Kidney capillary endothelial cell (primary cell): ENCODE data around the gene HGD.
A peak's percentile ranks its signal among the peaks of the same experiment; 100 is the strongest.
"Not testable (repeated sequence)": the region's sequence is repeated elsewhere in the genome, so short reads cannot be mapped to it uniquely, and the experiment has no call there.

Experiments
- DNase-seq: peaks from one replicate; pipeline ENCODE4 v3.0.0-alpha.2; 2018; ENCODE audit warnings: low spot score

HGD gene

DNA sequence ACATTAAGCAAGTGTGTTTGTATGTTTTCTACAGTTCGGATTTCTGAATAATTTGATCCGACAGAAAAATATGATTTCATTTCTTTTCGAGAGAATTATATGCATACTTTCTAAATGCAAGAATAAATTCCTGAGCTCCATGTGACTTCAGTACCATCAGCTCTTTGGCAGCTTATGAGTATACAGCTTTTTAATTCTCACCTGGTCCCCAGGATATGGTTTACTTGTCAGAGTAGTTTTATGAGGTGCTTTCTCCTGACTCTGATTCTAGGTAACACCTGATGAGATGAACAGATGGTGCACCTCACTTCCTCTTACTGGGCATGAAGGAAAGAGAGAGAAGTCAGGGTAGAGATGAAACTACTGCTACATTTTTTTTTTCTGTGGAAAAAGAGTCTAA, 3.1 kb downstream of the HGD start:
- DNase-seq, result no peak

DNA sequence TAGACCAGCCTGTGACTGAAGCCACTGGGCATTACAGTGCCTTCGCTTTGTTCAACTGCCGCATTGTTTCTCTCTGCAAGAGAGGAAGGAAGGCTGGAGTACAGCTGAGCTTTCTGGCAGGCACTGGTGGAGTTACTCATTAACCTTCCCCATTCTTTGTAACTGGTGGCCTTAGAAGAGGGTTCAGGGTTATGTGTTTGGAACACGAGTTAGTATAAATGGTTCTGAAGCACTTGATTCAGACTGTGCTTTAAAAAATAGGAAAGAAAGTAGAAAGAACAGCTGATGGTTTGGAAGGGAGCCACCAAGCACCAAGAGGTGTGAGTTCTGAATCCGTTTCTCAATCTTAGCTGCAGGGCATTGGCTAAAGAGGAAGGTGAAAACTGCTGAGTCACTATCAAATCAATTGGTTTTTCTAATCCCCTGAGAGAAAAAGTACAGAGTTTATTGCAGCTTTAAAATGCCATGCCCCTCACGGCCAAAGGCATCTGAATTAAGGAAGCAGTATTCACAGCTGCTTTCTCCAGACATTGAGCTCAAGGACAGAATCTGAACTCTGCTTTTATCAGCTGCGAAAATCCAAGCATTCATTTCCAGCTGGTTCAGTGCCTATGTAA, 3.6 kb downstream of the HGD start:
- peak; percentile 60 for DNase-seq

DNA sequence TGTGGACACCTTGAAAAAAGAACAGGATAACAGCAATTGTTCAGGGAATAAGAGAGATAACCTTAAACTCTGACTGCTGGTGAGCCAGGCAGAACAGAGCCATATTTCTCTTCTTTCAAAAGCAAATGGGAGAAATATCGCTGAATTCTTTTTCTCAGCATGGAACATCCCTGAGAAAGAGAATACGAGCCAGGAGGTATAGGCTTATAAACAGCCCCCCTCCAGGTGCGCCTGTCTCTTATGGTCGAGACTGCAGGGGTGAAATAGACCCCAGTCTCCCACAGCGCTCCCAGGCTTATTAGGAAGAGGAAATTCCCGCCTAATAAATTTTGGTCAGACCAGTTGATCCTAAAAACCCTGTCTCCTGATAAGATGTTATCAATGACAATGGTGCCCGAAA, 4.8 kb downstream of the HGD start:
- DNase-seq, result not testable (repeated sequence)

DNA sequence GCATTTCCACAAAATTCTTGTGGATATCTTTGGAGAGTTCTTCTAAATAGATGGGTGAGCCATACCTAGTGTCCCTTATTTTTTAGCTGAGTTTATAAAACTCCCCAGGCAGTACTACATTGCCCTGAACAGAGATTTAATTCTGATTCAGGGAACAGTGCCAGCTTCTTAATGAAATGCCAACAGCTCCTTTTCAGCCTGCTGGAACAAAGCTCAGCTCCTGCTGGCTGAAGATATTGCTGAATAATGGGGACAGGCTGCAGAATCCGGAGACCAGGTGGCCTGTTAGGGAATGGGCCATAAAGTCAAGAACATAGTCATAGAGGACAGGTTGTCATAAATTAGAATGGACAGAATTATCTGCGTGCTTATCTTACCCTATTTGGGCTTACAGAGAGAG, 8.9 kb downstream of the HGD start:
- DNase-seq, result no peak

DNA sequence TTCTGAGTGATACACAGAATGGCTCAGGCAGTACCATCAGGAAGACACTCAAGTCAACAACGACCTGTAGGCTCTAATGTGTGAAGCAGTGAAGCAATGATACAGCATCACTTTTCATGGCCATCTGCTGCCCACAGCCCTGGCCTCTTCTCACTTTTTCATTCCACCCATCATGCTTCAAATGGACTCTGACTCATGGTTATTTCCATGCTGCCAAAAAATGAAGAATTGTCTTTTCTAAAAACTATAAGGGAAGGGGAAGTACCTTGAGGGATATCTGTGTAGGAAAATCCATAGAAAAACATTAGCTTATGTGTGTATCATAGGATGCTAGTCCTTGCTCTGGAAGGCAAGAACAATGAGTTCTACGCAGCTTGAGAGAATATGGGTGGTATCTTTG, 11.5 kb downstream of the HGD start:
- no peak for DNase-seq

DNA sequence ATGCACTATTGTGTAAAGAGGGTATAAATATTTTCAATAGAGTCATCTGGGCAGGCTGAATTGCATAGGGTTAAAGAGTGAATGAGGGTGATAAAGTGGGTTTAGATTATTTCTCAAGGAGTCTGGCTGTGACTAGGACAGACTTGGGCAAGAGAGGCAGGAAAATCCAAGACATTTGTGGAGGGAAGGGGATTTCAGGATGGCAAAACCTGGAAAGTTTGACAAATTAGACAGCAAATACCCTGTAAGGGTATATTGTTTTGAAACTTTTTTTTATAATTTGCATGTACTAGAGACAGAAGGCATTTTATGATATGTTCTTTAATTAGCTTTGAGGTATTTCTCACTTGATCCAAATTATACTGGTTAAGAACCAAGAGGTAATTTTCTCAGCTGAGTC, 17.1 kb downstream of the HGD start:
- DNase-seq, result no peak

DNA sequence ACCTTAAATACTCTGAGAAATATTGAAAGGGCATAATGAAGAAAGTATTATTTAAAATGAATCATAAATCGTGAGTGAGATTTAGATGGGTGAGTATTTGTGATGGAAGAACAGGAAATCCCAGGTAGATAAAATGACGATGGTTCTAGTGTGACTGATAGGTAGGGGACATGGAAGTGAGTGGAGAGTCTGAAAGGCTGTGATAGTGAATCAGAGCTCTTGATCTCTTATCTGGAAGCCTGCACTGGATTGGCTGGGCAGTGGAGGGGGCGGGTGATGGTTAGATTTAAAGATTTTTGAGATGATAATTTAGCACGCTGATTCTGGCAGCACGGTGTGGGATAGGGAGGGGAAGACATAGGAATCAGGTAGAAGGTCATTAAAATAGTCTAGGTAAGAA, 20.1 kb downstream of the HGD start:
- no peak for DNase-seq

DNA sequence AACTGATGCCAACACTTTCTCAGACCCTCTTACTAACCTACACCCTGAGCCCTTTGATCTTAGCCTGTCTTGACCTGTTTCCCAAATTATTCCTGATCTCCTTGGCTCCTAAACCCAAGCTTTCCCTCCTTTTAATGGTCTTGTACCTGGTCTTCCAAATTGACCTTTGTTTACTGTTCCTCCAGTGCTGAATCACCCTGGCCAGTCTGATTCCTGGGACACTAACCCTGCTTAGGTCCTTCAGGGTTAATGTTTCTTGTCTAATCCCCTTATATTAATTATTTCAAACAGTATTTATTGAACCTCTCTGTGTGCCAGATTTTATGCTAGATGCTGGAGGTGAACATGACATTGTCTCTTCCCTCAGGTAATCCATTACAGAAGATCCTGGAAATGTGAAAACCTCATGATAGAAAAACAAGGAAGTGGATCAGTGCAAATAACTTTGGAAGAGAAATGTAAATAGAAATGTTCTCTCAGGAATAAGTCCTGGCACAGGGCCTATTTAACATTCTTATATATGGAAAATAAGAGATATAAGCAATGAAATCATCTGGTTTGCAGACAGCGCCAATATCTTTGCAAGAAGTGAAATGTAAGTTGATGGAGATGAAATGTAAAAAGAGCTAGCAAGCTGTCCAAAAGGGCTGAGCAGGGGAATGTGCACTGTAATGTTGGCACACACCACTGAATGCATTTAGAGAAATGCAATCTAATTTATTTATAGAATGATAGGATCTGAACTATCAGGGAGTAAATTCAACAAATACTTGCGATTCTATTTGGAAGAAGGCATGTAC, 20.7 kb downstream of the HGD start:
- no peak for DNase-seq

DNA sequence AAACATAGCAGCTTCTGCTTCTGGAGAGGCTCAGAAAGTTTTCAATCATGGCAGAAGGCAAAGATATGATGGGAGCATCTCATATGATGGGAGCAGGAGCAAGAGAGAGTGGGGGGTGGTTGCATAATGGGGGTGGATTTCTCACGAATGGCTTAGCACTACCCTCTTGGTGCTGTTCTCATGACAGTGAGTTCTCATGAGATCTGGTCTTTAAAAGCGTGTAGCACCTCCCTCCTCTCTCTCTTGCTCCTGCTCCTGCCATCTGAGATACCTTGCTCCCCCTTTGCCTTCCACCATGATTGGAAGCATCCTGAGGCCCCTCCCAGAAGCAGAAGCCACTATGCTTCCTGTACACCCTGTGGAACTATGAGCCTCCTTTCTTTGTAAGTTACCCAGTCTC, 22.2 kb downstream of the HGD start:
- DNase-seq, result no peak

DNA sequence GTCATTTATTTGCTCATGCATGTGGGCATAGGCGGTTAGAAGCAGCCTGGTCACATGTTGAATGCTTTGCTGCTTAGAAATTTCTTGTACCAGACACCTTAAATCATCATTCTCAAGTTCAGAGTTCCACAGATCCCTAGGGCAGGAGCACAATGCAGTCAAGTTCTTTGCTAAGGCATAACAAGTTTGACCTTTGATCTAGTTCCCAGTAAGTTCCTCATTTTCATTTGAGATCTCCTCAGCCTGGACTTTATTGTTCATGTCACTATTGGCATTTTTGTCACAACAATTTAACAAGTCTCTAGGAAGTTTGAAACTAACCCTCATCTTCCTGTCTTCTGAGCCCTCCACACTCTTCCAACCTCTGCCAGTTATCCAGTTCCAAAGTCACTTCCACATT, 22.8 kb downstream of the HGD start:
- no peak for DNase-seq

DNA sequence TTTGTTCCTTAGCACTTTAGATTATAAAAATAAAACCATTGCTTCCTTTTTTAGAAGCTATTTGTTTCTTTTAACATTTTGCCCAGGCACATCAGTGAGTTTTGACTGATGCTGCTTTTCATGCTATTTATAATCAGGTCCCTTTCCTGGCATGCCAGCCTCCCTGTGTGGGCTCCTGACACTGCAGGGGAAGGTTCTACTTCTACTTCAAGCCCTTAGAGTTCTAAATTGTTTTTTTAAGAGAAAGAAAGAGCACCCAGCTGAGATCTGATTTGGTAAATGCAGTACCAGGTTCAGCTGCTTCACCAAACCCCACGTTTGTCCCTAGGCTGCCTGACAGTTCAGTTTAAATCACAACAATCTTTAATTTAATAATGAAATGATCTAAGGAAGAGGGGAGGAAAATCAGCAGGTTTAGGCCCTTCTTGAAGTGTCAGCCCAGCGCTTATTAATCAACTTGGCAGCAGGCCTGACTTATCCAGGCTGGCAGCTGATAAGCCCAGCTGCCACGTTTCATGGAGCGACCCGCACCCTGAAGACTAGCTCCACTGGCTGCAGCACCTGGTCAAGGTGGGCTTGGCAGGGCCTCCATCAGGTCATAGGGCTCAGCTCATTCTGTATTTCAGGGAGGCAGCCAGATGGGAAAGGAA, 29.0 kb downstream of the HGD start:
- DNase-seq, result no peak

DNA sequence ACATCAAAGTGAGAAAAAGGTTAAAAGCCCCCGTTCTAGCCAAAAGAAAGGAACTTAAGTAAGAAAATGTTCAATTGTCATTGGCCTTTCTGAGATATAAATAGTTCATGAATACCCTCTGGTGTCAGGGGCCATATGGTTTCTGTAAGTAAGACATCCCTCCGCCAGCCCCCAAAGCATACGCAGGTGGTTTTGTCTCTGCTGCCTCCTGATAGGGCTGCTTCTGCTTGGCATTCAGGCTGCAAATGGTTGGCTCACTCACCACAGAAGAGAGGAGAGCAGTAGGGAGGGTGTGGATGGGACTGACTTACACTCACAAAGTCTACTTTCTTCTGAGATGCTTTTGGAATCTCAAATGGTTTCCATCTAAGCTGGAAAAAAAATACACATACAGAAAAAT, 29.8 kb downstream of the HGD start:
- no peak for DNase-seq

DNA sequence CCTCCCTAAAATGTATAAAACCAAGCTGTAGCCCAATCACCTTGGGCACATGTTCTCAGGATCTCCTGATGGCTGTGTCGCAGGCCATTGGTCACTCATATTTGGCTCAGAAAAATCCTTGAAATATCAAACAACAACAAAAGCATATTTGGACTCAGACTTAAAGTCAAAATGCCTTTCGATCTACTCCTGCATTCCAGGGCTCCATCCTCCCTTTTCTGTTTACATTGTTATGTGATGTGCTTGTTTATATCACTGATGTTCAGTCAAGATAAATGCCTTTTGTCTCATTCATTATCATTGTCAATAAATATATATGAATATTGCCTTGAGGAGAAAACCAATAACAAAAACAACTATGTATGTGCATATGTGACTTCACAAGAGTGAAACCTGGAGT, 31.7 kb downstream of the HGD start:
- DNase-seq, result no peak

DNA sequence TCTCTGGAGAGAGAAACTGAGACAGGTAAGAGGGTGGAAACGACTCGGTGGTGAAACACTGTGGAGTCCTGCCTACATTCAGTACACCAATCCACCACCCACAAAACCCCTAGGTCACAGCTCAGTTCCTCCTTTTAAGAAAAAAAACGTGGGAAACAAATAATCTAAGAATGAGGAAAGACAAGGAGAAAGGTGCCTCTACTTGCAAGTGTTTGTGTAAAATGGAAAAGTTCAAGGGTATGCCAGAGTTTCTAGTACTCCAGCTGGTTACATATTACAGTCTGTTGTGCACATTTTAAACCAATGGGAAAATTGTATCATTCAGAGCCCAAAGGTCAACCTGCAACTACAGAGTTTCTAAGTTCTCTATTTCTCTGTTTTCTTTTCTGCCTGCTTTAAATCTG, 32.2 kb downstream of the HGD start:
- DNase-seq, result no peak

DNA sequence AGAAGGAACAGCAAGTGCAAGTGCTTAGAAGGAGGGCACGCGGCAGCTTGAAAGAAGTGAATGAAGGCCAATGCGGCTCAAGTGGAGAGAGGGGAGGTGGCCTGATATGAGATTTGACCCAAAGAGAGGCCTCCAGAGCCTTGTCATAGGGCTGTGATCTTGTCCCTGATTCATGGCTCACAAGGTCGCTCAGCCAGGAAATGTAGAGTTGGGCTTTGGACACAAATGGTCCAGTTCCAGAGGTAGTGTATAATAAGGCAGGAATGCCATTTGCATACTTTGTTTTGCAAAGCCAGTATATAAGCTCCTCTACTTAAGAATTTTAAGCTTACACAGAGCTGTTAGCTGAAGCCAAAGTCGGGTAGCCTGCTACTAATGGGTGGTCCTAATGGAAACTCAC, 33.7 kb downstream of the HGD start:
- no peak for DNase-seq

DNA sequence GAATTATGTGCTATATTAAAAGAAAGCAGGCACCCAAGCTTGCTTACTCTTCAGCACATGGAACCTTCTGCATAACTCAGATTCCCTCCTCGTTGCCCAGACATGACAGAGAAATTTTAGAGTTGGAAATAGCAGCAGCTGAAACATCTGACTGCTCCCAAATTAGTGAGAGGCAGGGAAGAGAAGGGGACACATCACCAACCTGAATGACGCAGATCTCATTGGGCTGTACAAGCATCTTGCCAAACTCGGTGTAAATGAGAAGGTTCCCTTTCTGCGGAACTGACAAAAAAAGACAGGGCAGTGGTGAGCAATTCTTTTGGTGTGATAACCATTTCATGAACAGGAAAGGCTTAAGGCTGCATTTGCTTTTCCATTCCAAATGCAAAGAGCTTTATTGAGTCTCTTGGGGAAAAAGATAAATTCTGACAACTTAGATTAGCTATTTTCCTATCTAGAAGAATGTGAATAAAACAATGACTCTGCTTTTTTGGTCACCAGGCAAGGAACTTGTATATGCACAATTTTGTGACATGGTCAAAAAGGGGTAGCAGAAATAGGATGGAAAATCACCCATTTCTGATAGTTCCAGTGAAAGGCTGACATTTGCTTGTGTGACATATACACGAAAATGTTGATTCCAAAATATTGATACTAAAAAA, 35.1 kb downstream of the HGD start:
- no peak for DNase-seq

DNA sequence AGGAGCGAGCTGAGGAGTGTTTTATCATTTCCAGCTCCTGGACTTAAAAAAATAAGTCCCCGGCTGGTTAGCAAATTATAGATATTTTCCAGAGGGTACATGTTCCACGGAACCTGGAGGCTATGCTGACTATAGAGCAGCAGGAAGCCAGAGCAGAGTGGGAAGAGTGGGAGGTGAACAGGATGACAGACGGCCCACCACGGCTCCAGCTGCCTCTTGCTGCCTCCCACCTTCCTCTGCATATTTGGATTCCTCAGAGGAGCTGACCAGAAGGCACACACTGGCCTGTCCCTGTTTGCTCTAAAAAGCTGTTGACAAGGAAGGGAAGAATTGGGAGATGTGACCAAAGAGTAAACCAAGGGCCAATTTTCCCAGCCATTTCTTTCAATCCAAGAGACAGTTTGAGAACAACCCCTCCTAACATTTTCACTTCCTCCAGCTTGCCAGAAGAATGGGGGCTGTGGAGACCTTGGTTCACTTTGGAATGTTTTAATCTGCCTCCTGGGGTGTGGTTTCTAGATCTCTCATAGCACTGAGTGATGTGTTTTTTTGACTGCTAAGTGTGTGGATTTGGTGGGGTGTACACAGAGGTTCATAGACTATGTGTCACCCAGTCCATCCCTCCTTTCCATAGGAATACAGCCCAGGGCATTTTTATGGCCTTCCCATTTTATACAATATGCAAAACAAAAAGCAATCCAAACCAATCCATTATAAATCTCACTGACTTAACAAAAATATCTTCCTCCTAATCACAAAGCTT, 36.8 kb downstream of the HGD start:
- DNase-seq, result no peak

DNA sequence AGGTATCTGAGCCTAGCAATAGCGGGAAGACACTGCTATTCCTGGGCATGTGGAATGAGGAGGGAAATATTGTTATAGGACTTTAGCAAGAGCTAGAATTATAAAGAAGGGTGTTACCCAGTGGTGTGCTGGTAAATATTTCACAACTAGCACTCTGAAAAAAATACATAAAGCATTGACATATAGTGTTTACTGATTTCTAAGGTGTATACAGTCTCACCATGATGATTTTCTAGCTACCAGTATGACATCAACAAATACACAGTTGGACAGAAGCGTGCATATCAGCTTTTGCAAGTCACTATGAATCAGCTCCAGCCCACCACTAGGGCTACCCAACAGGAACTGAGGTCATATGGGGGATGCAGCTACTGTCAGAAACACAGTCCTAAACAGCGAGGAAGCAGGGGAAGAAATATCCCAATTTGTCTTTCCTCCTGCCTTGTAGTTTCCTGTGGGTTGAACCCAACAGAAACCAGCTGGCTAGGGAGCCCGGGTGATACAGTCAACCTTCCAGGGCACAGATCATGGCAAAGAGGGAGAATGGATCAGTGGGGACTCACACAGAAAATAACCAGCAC, 39.6 kb downstream of the HGD start:
- peak; percentile 90 for DNase-seq

DNA sequence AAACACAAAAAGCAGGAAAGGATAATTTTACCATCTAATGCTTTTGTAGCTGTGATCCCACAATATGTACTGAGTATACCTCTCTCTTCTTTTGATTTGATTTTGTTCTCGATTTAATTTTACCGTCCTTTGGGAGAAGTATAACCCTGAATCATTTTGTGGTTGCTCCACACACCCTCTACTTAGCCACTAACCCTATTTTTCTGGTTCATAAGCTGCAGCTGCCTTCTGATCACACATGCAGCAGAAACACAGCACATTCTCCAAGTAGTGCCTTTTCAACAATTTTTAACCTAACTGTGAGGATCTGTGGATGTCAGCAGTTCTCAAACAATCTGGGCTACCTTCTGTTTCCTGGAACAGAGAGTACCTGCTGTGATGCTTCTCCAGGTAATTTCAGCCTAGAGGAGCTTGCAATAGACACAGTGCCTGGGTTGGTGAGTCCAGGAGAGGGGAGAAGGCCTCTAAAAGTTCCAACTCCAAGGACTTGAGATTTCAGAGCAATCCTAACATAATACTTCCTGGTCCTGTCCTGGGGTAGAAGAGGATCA, 40.3 kb downstream of the HGD start:
- DNase-seq, result no peak

DNA sequence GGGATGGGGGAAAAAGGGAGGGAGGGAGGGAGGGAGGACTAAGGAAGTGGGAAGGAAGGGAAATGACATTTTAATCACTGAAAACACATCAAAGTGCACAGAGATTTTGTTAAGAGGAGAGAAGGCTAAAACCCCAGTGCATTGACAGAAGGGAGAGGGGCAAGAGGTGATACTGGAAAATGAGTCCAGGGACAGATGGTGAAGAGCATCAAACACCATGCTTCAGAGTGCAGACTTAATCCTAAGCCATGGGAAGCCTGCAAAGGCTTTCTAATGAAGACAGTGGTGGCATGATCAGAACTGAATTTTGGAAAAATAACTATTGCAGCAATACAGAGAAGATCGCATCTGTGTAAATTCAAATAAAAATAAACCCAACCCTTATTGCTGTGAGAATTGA, 41.8 kb downstream of the HGD start:
- no peak for DNase-seq

DNA sequence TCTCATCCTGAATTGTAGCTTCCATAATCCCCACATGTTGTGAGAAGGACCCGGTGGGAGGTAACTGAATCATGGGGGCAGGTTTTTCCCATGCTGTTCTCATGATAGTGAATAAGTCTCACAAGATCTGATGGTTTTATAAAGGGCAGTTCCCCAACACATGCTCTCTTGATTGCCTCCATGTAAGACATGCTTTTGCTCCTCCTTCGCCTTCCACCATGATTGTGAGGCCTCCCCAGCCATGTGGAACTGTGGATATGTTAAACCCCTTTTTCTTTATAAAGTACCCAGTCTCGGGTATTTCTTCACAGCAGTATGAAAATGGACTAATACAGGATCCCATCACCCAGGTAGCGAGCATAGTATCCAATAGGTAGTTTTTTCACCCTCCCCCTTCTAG, 43.2 kb downstream of the HGD start:
- not testable (repeated sequence) for DNase-seq
